Astrocyte (in vitro differentiated cells and primary cell): ENCODE results near the gene PRR16. TPM values are rescaled to one million over a fixed set of nuclear protein-coding genes. Genes with fewer than 3 reads are reported as not detected.
A peak's percentile ranks its signal among the peaks of the same experiment; 100 is the strongest.

Source experiments
- DNase-seq: peaks from one replicate; pipeline ENCODE4 v3.0.0-alpha.2; 2010; ENCODE audit warnings: low read depth
- FAIRE-seq: peaks from 2 replicates; lab custom pipeline; 2011; peaks lifted over from hg19 to GRCh38; lab: Jason Lieb, UNC
- H2AFZ ChIP-seq: 2 replicates; pipeline ENCODE4 v1.6.0; 2012; ENCODE audit warnings: low read depth, low read length, inconsistent platforms
- H3K27ac ChIP-seq: 2 replicates; pipeline ENCODE4 v1.5.1; 2011; ENCODE audit warnings: low read depth, low read length, inconsistent platforms
- H3K27me3 ChIP-seq: 2 replicates; pipeline ENCODE4 v1.6.0; 2011; ENCODE audit warnings: low read length, inconsistent platforms; ENCODE audit not compliant: insufficient read depth
- H3K36me3 ChIP-seq: 2 replicates; pipeline ENCODE4 v1.5.1; 2011; ENCODE audit warnings: low read length, inconsistent platforms; ENCODE audit not compliant: insufficient read depth
- H3K4me1 ChIP-seq: 2 replicates; pipeline ENCODE4 v1.5.1; 2011; ENCODE audit warnings: low read length, inconsistent platforms; ENCODE audit not compliant: insufficient read depth
- H3K4me2 ChIP-seq: 2 replicates; pipeline ENCODE4 v1.6.0; 2012; ENCODE audit warnings: low read length, inconsistent platforms
- H3K4me3 ChIP-seq: 2 replicates; pipeline ENCODE4 v1.5.1; 2011; ENCODE audit warnings: low read depth, mild to moderate bottlenecking, low read length, inconsistent platforms; ENCODE audit not compliant: insufficient read depth
- H3K79me2 ChIP-seq: 2 replicates; pipeline ENCODE4 v1.6.0; 2012; ENCODE audit warnings: mild to moderate bottlenecking, low read length, inconsistent platforms; ENCODE audit not compliant: insufficient read depth
- H3K9ac ChIP-seq: 2 replicates; pipeline ENCODE4 v1.6.0; 2012; ENCODE audit warnings: mild to moderate bottlenecking, low read length, inconsistent platforms
- H3K9me3 ChIP-seq: 2 replicates; pipeline ENCODE4 v1.5.1; 2012; ENCODE audit warnings: low read depth, mild to moderate bottlenecking, low read length, inconsistent platforms; ENCODE audit not compliant: insufficient read depth
- H4K20me1 ChIP-seq: 2 replicates; pipeline ENCODE4 v1.6.0; 2012; ENCODE audit warnings: low read length, inconsistent platforms; ENCODE audit not compliant: insufficient read depth
- H3K27ac Mint-ChIP-seq: one replicate; pipeline ENCODE4 v1.8.0; 2021; ENCODE audit warnings: mild to moderate bottlenecking, mixed read lengths; ENCODE audit not compliant: unreplicated experiment
- H3K27me3 Mint-ChIP-seq: one replicate; pipeline ENCODE4 v1.8.0; 2021; ENCODE audit warnings: low read depth, mixed read lengths; ENCODE audit not compliant: unreplicated experiment
- H3K36me3 Mint-ChIP-seq: one replicate; pipeline ENCODE4 v1.8.0; 2021; ENCODE audit warnings: low read depth, mixed read lengths; ENCODE audit not compliant: unreplicated experiment
- H3K4me1 Mint-ChIP-seq: one replicate; pipeline ENCODE4 v1.8.0; 2021; ENCODE audit warnings: low read depth, mixed read lengths; ENCODE audit not compliant: unreplicated experiment
- H3K4me3 Mint-ChIP-seq: one replicate; pipeline ENCODE4 v1.8.0; 2021; ENCODE audit warnings: mild to moderate bottlenecking, moderate library complexity, mixed read lengths; ENCODE audit not compliant: unreplicated experiment
- H3K9me3 Mint-ChIP-seq: one replicate; pipeline ENCODE4 v1.8.0; 2021; ENCODE audit warnings: mild to moderate bottlenecking, mixed read lengths; ENCODE audit not compliant: unreplicated experiment
- EZH2 ChIP-seq: IDR thresholded peaks from 2 replicates; pipeline ENCODE4 v1.6.1; 2012; ENCODE audit warnings: mild to moderate bottlenecking, low read length, inconsistent platforms; ENCODE audit not compliant: insufficient read depth
- total RNA-seq: library from RNA; stranded (reverse); gene quantifications from 2 replicates; pipeline ENCODE4 v1.2.1, GENCODE V29; 2021
- TF ChIP-seq, protein P1 (sequence below): IDR thresholded peaks from 2 replicates; pipeline ENCODE4 v1.5.1; 2011; ENCODE audit warnings: low read depth, mild to moderate bottlenecking, inconsistent platforms, low read length, moderate library complexity; ENCODE audit not compliant: insufficient read depth

PRR16 gene
- total RNA-seq, 1 donor from 2014 or later, result 9.1 TPM

DNA sequence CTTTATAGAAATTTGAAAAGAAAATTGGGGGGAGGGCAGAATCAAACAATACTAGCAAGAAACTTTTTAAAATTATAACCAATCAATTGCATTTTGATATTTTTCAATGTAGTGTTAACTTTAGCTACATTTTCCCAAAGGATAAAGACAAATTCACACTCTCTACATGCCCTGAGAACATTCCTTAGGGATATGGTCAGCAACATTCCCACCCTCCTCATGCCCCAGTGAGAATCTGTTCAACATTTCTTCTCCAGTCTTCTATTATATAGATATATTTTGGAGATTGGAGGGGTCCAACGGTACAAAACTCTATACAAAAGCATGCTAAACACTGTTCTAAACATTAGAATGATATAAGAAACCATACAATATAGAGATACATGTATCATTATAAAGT, 11.6 kb upstream of the PRR16 start:
- Histone ChIP-seq H3K79me2 (no peaks in the 10 kb centered on the region), H4K20me1 (no peaks in the 10 kb centered on the region), H3K27ac (no peak overlapping the region), H3K9ac (no peak overlapping the region), H3K27me3 (no peaks in the 10 kb centered on the region), H3K4me2 (no peak overlapping the region), H3K36me3 (no peaks in the 10 kb centered on the region), H3K4me1 (peaks cover 11% of the 10 kb centered on the region), H2AFZ (no peak overlapping the region), H3K4me3 (no peak overlapping the region), H3K9me3 (no peaks in the 10 kb centered on the region)
- FAIRE-seq (no peak), DNase-seq (peak; percentile 29)
- H3K27me3 Mint-ChIP-seq, result no peaks in the 10 kb centered on the region
- H3K4me3 Mint-ChIP-seq, result no peak overlapping the region
- H3K27ac Mint-ChIP-seq, result peak overlapping the region; percentile 75
- H3K36me3 Mint-ChIP-seq, result peaks cover 2% of the 10 kb centered on the region
- H3K4me1 Mint-ChIP-seq, result peaks cover 47% of the 10 kb centered on the region
- TF ChIP-seq EZH2, result no peak
- TF ChIP-seq, protein P1, sequence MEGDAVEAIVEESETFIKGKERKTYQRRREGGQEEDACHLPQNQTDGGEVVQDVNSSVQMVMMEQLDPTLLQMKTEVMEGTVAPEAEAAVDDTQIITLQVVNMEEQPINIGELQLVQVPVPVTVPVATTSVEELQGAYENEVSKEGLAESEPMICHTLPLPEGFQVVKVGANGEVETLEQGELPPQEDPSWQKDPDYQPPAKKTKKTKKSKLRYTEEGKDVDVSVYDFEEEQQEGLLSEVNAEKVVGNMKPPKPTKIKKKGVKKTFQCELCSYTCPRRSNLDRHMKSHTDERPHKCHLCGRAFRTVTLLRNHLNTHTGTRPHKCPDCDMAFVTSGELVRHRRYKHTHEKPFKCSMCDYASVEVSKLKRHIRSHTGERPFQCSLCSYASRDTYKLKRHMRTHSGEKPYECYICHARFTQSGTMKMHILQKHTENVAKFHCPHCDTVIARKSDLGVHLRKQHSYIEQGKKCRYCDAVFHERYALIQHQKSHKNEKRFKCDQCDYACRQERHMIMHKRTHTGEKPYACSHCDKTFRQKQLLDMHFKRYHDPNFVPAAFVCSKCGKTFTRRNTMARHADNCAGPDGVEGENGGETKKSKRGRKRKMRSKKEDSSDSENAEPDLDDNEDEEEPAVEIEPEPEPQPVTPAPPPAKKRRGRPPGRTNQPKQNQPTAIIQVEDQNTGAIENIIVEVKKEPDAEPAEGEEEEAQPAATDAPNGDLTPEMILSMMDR, result no peak
- H3K9me3 Mint-ChIP-seq, result peaks cover 2% of the 10 kb centered on the region

DNA sequence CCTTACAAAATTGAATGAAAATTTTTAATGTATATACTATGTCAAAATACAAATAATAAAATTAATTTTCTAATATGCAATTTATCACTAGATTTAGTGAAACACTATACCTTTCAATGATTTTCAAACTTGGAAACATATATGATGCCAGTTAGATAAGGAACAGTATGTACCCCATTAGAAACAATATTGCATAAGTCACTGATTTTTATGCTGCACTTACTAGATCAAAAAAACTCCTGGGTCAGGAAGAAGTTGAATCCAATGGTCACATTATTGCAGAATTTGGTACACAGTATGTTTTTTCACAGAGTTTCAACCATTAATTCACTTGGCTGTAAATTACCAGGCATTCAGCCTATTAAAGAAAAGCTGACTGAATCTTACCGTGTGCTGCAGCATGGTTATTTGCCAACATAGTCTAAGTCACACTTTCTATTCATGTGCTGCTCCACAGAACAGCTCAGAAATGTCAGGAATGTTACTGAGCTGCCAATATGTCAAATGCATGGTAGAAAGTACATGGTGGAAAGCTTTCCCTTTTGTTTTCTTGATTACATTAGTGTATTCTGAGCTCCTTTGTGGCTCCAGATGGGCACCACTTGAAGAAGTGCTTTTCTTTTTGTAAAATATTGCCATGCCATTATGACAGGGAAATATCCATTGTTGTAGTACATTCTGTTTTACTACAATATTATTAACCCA, 9.9 kb upstream of the PRR16 start:
- Histone ChIP-seq H3K27me3 (no peaks in the 10 kb centered on the region), H3K9ac (no peak overlapping the region), H2AFZ (no peak overlapping the region), H3K4me1 (peaks cover 3% of the 10 kb centered on the region), H3K27ac (peak overlapping the region; percentile 7), H3K79me2 (no peaks in the 10 kb centered on the region), H3K4me3 (peak overlapping the region; percentile 5), H4K20me1 (no peaks in the 10 kb centered on the region), H3K4me2 (peak overlapping the region; percentile 61), H3K36me3 (no peaks in the 10 kb centered on the region), H3K9me3 (no peaks in the 10 kb centered on the region)
- peaks cover 2% of the 10 kb centered on the region for H3K9me3 Mint-ChIP-seq
- H3K4me3 Mint-ChIP-seq, result no peak overlapping the region
- DNase-seq (peak; percentile 88), FAIRE-seq (peak; percentile 98)
- peaks cover 2% of the 10 kb centered on the region for H3K36me3 Mint-ChIP-seq
- no peak for TF ChIP-seq EZH2
- TF ChIP-seq, protein P1, result no peak
- peaks cover 34% of the 10 kb centered on the region for H3K4me1 Mint-ChIP-seq
- no peaks in the 10 kb centered on the region for H3K27me3 Mint-ChIP-seq
- H3K27ac Mint-ChIP-seq, result peak overlapping the region; percentile 13

DNA sequence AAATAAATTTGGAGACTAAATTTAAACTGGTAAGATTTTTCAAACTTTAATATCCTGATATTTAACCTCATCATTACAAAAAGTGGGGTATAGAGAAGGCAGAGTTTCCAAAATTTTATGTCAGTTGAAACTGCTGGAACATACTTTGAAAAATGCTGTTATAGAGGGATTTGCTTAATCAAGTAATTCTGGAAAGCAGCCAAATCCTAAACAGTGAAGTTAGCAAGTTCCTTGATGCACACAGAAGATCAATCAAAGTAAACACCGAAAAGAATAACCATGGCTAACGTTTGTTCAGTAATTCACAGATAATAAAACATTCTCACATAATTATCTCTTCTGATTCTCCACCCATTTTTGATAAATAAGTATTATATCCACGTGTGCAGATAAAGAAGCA, 8.1 kb upstream of the PRR16 start:
- Mint-ChIP-seq H3K4me1 (peaks cover 23% of the 10 kb centered on the region), H3K27me3 (no peaks in the 10 kb centered on the region), H3K36me3 (no peaks in the 10 kb centered on the region), H3K4me3 (no peak overlapping the region), H3K9me3 (no peaks in the 10 kb centered on the region), H3K27ac (no peak overlapping the region)
- DNase-seq, result no peak
- Histone ChIP-seq H3K4me2 (no peak overlapping the region), H3K36me3 (no peaks in the 10 kb centered on the region), H3K79me2 (no peaks in the 10 kb centered on the region), H3K27me3 (no peaks in the 10 kb centered on the region), H3K4me1 (peaks cover 3% of the 10 kb centered on the region), H4K20me1 (no peaks in the 10 kb centered on the region), H3K9ac (no peak overlapping the region), H2AFZ (no peak overlapping the region), H3K27ac (no peak overlapping the region), H3K4me3 (no peak overlapping the region), H3K9me3 (no peaks in the 10 kb centered on the region)
- TF ChIP-seq EZH2, result no peak
- TF ChIP-seq, protein P1, result no peak
- no peak for FAIRE-seq
